HUES64 (cell line): ENCODE results near the gene MAPK10.
"Not testable (repeated sequence)": the region's sequence is repeated elsewhere in the genome, so short reads cannot be mapped to it uniquely, and the experiment has no call there.

ENCODE experiments used
- H3K27ac ChIP-seq: 2 replicates; pipeline ENCODE4 v1.7.0; 2013; ENCODE audit warnings: low read depth, low read length, inconsistent platforms
- H3K27me3 ChIP-seq: 2 replicates; pipeline ENCODE4 v1.6.1; 2013; ENCODE audit warnings: mild to moderate bottlenecking, low read length; ENCODE audit not compliant: insufficient read depth
- H3K36me3 ChIP-seq: 2 replicates; pipeline ENCODE4 v1.6.1; 2013; ENCODE audit warnings: mild to moderate bottlenecking, low read length; ENCODE audit not compliant: insufficient read depth
- H3K4me1 ChIP-seq: 2 replicates; pipeline ENCODE4 v1.6.1; 2013; ENCODE audit warnings: mild to moderate bottlenecking, low read length, moderate library complexity; ENCODE audit not compliant: insufficient read depth
- H3K4me3 ChIP-seq: 2 replicates; pipeline ENCODE4 v1.5.1; 2013; ENCODE audit warnings: mild to moderate bottlenecking, low read length, moderate library complexity
- H3K9ac ChIP-seq: 2 replicates; pipeline ENCODE4 v1.6.1; 2013; ENCODE audit warnings: mild to moderate bottlenecking, low read depth, low read length
- H3K9me3 ChIP-seq: 2 replicates; pipeline ENCODE4 v1.6.1; 2013; ENCODE audit warnings: low read depth, low read length; ENCODE audit not compliant: insufficient read depth
- WGBS: fragments of 150-250, 120-280 bp; methylation state at CpG from one replicate; pipeline ENCODE4 v1.1.7; 2013; ENCODE audit warnings: missing lambda C conversion rate; 5-methylcytosine and 5-hydroxymethylcytosine counted together

MAPK10 gene

DNA sequence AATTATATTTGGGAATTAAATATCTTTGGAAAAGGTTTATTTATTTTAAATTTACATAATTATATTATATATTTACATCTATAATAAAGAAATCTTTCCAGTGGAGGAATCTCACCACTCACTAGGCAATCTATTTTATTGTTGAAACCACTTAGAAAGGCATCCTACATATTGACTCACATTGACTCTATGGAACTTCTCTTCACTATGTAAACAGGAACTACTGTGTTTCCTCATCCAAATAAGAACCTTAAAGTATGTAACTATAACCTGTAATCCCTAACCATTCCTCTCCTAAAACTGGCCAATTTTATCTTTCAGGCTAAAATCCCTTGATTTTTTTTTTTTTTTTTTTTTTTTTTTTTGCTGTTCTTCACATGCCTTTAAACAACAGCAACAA, 268.7 kb downstream of the MAPK10 start:
- Histone ChIP-seq H3K9me3 (no peaks in the 10 kb centered on the region), H3K9ac (no peak overlapping the region), H3K36me3 (no peaks in the 10 kb centered on the region), H3K27me3 (no peaks in the 10 kb centered on the region), H3K27ac (no peak overlapping the region), H3K4me1 (peaks cover 15% of the 10 kb centered on the region), H3K4me3 (no peak overlapping the region)

DNA sequence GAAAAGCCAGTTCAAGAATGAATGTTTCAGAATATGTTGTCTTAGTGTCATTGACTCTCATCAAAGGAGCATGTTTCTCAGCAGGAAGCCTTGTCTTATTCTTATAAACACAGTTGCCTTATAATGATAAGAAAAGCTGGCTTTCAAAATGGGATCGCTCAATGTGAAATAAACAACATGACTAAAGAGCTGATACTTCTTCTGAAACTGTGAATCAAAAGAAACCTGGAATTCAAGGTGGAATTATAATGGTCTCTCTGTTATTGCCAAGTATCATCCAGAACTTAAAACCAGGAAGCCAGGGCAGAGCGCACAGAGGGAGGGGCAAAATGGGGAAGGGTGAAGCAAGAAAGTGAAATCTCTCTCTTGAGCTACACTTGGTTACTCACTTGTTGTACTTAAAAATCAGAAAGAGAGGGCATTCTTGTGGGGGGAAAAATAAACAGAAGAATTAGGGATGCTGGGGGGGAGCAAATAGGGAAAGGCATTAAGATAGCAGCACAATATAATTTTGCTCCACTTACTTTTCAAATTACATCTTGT, 270.0 kb downstream of the MAPK10 start:
- Histone ChIP-seq H3K27ac (no peak overlapping the region), H3K9ac (no peak overlapping the region), H3K4me3 (no peak overlapping the region), H3K4me1 (peaks cover 15% of the 10 kb centered on the region), H3K36me3 (no peaks in the 10 kb centered on the region), H3K27me3 (no peaks in the 10 kb centered on the region), H3K9me3 (no peaks in the 10 kb centered on the region)
- WGBS, result 67% methylated on average over 2 of the region's 2 CpGs

DNA sequence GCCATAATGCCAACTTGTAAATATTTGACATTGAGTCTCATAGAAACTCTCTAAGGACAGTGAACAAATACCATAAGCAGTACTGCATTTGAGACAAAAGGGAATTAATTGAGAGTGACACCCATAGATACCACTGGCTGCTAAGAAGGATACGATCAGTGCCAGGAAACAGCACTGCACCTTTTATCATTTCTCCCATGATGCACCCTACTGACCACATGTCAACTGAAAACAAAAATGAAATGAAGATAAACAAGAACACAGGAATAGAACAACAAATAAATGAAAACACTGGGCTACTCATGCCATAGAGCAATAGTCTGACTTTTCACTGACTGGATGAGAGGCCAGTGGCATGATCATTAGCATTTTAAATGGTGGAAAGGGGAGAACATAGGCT, 270.8 kb downstream of the MAPK10 start:
- Histone ChIP-seq H3K36me3 (no peaks in the 10 kb centered on the region), H3K4me1 (peaks cover 15% of the 10 kb centered on the region), H3K4me3 (no peak overlapping the region), H3K9ac (no peak overlapping the region), H3K27me3 (no peaks in the 10 kb centered on the region), H3K27ac (no peak overlapping the region), H3K9me3 (peaks cover 3% of the 10 kb centered on the region)
- WGBS, result 90% methylated on average over 1 of the region's 1 CpG

DNA sequence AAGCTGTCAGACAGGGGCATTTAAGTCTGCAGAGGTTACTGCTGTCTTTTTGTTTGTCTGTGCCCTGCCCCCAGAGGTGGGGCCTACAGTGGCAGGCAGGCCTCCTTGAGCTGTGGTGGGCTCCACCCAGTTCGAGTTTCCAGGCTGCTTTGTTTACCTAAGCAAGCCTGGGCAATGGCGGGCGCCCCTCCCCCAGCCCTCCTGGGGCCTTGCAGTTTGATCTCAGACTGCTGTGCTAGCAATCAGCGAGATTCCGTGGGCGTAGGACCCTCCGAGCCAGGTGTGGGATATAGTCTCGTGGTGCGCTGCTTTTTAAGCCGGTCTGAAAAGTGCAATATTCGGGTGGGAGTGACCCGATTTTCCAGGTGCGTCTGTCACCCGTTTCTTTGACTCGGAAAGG, 284.1 kb downstream of the MAPK10 start:
- WGBS, result 74% methylated on average over 15 of the region's 15 CpGs

DNA sequence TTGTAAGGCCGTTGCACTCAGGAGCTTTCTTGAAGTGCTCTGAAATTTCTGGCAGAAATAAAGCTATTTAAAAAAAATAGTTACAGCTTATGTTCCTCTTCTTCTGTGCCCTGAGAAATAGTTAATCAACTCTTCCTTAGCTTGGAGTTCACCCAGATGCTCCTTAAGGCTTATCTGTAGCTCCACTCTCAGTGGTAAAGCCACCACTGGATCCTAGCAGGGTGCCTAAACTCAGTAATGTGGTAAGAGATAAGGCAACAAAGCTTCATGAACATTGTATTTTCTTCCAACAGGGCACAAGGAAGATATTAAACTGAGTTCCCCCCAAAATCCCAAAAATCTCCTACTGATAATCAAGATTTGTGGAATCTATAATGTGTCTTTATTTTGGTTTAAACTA, 299.5 kb downstream of the MAPK10 start:
- H3K9me3 ChIP-seq, result no peaks in the 10 kb centered on the region
- H3K9ac ChIP-seq, result no peak overlapping the region
- WGBS, result 100% methylated on average over 1 of the region's 1 CpG
- peaks cover 4% of the 10 kb centered on the region; the same call in 1 of the 2 replicates for H3K36me3 ChIP-seq
- H3K4me3 ChIP-seq, result no peak overlapping the region
- no peak overlapping the region for H3K27ac ChIP-seq
- H3K27me3 ChIP-seq, result no peaks in the 10 kb centered on the region
- peaks cover 4% of the 10 kb centered on the region; the same call in 1 of the 2 replicates for H3K4me1 ChIP-seq

More for the DNA sequence above, 284.1 kb downstream of the MAPK10 start:
- H3K4me3 ChIP-seq, H3K9ac ChIP-seq, H3K36me3 ChIP-seq, H3K9me3 ChIP-seq, H3K27me3 ChIP-seq, H3K27ac ChIP-seq, H3K4me1 ChIP-seq: not testable (repeated sequence)

DNA sequence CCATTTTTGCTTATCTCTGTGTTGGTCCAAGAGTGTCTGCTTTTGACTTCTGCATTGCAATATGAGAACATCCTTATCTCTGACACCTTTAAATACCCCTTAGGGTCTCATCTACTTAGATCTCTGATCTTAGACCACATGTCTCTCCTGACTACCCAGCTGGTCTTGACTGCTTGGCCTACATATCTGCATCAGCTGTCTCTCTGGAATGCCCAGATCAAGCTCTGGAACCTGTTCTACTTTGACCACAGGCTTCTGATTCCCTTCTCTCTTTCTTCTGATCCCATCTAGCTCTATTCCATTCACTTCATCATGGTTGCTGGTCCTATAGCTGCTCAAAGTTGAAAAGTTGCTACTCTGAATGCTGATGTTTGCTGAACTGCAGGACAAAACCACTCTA, 301.2 kb downstream of the MAPK10 start:
- no peaks in the 10 kb centered on the region for H3K27me3 ChIP-seq
- H3K4me3 ChIP-seq, result no peak overlapping the region
- peaks cover 4% of the 10 kb centered on the region; the same call in 1 of the 2 replicates for H3K4me1 ChIP-seq
- no peak overlapping the region for H3K27ac ChIP-seq
- no peak overlapping the region for H3K9ac ChIP-seq
- H3K36me3 ChIP-seq, result peaks cover 4% of the 10 kb centered on the region; the same call in 1 of the 2 replicates
- no peaks in the 10 kb centered on the region for H3K9me3 ChIP-seq

DNA sequence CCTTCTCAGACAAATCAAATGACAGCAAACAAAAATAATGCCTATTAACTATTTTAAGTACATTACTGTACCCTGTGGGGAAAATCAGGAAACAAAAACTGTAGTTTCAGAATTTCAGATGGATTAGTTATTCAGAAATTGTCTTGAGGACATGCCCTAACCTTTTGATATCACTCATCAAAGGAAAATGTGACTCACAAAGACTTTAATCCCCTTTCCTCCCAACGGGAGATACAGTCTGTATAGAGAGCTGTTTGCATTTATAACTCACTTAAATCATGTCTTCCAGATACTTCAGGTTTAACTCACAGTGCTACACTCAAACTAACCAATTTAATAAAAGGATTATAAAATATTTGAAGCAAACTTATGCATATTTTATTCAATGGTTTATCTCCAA, 304.0 kb downstream of the MAPK10 start:
- Histone ChIP-seq H3K4me3 (no peak overlapping the region), H3K9ac (no peak overlapping the region), H3K27me3 (no peaks in the 10 kb centered on the region), H3K27ac (no peak overlapping the region), H3K4me1 (0 out of 2 replicates have a peak, but pooled peaks cover 4% of the 10 kb centered on the region), H3K9me3 (no peaks in the 10 kb centered on the region), H3K36me3 (no peaks in the 10 kb centered on the region)
- no CpG with 5 or more reads among the region's 1 CpG for WGBS

DNA sequence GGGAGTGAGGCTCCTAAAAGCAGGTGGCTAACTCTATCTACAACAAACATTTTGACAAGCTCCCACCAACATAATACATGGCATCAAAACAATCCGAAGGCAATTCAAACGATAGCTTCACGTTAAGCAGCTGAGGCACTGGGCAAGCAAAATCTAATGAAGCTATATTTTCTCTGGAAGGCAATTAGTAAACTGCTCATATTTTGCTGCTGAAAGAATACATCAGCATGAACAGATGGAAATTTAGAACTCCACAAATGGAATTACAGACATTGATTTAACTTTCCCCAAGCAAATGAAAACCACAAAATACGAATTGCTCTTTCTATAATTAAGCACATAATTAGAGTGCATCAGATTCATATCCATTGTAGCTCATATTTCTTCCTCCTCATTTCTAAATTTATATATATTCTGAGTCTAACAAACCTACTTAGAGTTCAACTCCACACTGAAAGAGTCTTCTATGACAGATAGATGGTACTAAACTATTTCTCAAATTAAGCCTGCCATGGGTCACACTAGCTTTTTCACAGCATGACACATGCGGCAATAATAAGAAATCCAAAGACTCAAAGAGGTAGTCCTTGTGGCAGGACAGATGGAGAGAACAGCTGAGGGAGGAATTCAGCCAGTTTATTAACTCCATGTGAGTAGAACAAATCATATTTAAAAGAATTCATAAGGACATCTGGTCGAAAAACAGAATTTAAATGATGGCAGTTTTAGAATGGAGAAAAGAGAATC, 305.4 kb downstream of the MAPK10 start:
- 0 out of 2 replicates have a peak, but pooled peaks cover 4% of the 10 kb centered on the region for H3K4me1 ChIP-seq
- no peaks in the 10 kb centered on the region for H3K27me3 ChIP-seq
- H3K36me3 ChIP-seq, result peaks cover 2% of the 10 kb centered on the region; the same call in 1 of the 2 replicates
- no peak overlapping the region for H3K27ac ChIP-seq
- 96% methylated on average over 6 of the region's 6 CpGs for WGBS
- no peak overlapping the region for H3K4me3 ChIP-seq
- no peak overlapping the region for H3K9ac ChIP-seq
- no peaks in the 10 kb centered on the region for H3K9me3 ChIP-seq

DNA sequence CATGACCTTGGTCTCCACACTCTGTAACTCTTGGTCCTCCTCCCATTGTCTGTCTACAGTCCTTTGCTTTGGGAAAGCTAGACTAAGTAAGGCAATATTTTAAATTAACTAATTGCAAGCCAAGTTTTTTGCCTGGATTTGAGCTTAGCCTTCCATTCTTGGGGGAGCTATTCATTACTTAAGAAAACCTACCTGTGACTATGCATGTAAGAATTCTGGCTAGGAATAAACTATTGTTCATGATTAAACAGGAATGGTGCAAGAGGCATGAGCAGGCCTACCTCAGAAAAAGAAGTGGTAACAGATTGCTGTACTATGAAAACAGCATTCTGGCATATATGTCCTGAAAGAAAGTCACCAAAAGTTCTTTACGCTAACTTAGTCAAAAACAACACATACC, 309.4 kb downstream of the MAPK10 start:
- Histone ChIP-seq H3K9me3 (no peaks in the 10 kb centered on the region), H3K27me3 (no peaks in the 10 kb centered on the region), H3K36me3 (peaks cover 2% of the 10 kb centered on the region; the same call in 1 of the 2 replicates), H3K9ac (no peak overlapping the region), H3K27ac (no peak overlapping the region), H3K4me1 (0 out of 2 replicates have a peak, but pooled peaks cover 7% of the 10 kb centered on the region), H3K4me3 (no peak overlapping the region)
- WGBS, result no CpG with 5 or more reads among the region's 1 CpG

DNA sequence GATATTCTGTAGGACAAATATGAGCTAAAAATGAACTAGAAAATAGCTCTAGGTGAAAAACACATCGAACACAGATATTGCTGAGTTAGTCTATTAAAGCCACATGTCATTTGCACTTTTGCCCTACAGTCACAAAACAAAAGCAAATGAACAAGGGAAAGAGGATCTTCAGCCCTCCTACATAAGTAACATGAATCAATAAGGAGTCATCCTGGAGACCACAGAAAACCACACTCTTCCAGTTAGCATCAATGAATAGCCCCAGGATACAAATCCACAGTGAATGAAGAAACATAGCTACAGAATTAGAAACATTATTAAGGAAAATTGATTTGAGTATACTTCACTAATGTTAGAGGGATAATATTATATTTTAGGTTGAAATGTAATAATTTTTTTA, 311.4 kb downstream of the MAPK10 start:
- H3K36me3 ChIP-seq, result peaks cover 2% of the 10 kb centered on the region; the same call in 1 of the 2 replicates
- H3K9ac ChIP-seq, result no peak overlapping the region
- no peak overlapping the region for H3K27ac ChIP-seq
- no peaks in the 10 kb centered on the region for H3K27me3 ChIP-seq
- WGBS, result 100% methylated on average over 1 of the region's 1 CpG
- H3K4me1 ChIP-seq, result 0 out of 2 replicates have a peak, but pooled peaks cover 8% of the 10 kb centered on the region
- no peak overlapping the region for H3K4me3 ChIP-seq
- H3K9me3 ChIP-seq, result no peaks in the 10 kb centered on the region

DNA sequence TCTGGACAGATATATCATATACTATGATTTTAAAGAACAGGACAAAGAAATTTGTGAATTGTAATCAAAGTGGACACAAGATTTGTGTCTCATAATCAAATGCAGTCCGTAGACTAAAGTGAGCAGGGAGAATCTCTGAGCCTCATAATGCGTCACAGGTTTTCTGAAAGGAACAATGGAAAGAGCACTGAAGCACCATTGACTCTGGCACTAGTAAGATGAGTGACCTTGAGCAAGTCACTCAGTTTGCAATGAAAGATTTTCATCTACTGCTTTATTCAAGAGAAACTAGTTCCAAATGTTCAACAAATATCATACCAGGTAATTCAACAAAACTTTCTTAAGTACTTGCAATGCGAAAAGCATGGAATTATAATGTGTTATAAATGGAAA, 315.3 kb downstream of the MAPK10 start:
- WGBS, result 79% methylated on average over 3 of the region's 3 CpGs
- Histone ChIP-seq H3K27me3 (no peaks in the 10 kb centered on the region), H3K9ac (no peak overlapping the region), H3K9me3 (no peaks in the 10 kb centered on the region), H3K4me1 (0 out of 2 replicates have a peak, but pooled peaks cover 5% of the 10 kb centered on the region), H3K27ac (no peak overlapping the region), H3K36me3 (no peaks in the 10 kb centered on the region), H3K4me3 (no peak overlapping the region)
